GM18909 (cell line): ENCODE data around the gene MCF2L.

ENCODE experiments used
- ATAC-seq: cut with Tn5 transposase; IDR thresholded peaks from one replicate; pipeline ENCODE4 v1.9.1; 2021; ENCODE audit warnings: mild to moderate bottlenecking; ENCODE audit not compliant: unreplicated experiment, poor library complexity

The MCF2L gene

GRCh38 chr13:113058129-113058987 is 89.3 kb downstream of the MCF2L start:
- ATAC-seq, result no peak

DNA sequence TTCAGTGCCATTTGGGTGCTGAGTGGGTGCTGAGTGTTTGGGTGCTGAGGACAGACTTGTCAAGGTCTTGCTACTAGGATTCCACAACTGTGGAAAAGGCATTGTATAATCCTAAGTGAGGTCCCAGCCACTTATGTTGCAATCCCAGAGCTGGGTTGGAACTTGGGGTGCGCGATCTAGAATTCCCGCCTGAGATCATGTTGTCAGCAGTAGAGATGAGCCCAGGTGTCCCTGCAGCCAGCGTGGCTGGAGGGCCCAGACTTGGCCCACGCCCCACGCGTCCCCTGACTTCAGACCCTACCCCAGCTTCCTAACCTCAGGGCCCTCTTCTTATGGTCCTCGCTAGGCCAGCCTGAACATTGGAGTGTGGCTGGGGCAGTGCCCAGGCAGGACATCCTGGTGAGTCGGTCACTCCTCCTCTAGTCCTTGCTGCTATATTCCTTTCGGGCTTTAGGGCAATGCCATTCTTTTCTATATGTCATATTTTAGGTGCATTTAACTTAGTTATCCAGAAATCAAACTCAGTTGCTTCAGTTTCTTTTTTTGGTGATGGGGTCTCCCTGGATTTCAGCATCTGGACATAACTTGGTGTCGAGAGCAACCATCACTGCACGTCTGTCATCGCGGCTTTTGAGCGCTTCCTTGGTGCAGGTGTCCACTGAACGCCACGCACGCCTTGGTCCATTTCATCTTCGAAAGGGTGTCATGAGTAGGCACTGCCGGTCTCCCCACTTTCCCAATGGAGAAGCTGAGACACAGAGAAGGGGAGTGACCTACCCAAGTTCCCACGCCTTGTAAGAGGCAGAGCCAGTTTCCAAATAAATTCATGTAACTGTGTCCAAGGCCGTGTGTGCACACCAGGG is 90.2 kb downstream of the MCF2L start:
- ATAC-seq, result no peak

DNA sequence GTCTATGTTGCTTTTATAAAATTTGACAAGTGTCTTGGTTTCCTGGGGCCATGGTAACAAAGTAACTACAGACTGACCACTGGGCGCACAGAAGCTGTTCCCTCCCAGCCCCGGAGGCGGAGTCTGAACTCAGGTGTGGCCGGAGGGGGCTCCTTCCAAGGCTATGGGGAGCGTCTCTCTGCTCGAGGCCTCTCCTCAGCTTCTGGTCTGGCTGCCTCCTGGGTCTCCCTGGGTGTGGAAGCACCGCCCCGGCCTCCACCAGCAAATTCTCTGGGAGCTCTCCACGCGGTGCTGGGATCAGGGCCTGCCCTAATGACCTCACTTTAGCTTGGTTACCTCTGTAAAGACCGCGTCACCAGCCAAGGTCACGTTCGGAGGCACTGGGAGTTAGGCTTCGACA is 90.9 kb downstream of the MCF2L start:
- no peak for ATAC-seq

DNA sequence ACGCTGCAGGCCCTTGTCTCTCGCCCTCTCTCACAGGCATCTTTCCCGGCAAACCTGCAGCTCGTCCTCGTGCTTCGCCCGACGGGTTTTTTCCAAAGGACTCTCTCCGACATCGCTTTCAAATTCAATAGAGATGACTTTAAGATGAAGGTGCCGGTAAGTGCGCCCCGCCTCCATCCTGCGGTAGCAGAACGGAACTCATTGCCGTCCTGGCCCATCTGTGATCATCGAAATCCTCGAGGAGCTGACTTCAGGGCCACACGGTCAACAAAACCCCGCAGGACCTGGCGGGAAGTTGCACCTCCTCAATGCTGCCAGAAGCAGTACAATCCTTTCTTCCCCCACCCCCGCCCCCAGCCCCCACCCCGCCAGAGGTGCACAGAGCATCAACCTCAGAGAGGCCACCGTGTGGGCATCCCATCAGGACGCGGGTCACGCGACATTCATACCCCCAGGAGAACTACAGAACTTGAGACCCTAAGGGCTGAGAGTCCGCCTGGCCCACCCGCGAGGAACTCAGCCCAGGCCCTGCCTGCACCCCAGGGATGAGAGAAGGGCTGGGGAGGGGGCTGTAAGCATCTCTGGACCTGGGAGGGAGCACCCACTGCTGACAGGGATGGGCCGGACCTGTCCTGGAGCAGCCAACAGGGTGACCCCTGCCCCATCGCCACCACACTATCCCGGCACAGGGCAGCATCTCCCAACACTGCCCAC is 91.7 kb downstream of the MCF2L start:
- no peak for ATAC-seq

- ATAC-seq, result no peak
Measured at GRCh38 chr13:113061271-113061625, 92.2 kb downstream of the MCF2L start.

DNA sequence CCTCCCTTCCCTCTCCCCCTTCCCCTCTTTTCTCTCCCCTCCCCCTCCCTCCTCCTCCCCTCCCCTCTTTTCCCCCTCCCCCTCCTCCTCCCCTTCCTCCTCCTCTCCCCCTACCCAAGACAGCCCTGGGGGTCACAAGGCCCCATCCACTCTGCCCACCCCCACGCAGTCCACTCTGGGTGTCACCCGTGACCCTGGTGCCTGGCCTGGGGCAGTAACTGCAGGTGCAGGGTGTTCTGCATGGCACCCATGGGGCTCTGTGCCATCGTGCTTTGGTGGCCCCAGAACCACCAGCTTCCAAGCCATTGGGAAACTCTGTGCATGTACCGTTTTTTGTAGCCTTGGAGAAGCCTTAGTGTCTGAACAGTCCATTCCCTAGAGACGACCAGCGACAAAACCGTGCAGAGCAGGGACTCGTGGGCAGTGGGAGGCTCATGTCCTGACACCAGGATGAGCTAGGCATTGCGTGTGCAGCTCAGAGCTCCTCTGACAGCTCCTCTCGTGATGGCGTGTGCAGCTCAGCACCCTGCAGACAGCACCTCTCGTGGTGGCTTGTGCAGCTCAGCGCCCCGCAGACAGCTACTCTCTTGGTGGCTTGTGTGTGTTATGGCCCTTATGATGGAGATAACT is 92.9 kb downstream of the MCF2L start:
- ATAC-seq, result no peak

- ATAC-seq, result no peak
Measured at GRCh38 chr13:113062691-113063090, 93.7 kb downstream of the MCF2L start.

GRCh38 chr13:113063091-113063491 is 94.1 kb downstream of the MCF2L start:
- no peak for ATAC-seq

DNA sequence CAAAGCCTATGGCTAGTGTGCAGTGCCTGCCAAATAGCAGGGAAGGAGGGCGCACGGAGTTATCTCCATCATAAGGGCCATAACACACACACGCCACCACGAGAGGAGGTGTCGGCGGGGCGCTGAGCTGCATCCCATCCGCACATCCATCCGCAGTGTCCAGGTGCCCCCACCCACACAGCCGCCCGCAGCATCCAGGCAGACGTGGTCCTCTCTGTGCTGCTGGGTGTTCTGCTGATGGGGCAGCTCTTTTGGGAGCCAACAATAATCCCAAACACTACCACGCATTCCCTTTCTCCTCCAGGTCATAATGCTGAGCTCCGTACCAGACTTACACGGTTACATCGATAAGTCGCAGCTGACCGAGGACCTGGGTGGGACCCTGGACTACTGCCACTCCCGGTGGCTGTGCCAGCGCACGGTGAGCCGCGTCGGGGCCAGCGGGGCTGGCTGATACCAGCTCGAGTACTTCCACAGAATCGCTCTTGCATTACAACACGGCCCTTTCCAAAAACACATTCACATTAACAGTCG is 95.1 kb downstream of the MCF2L start:
- no peak for ATAC-seq

GRCh38 chr13:113064534-113065405 is 95.8 kb downstream of the MCF2L start:
- no peak for ATAC-seq

- ATAC-seq, result no peak
Measured at GRCh38 chr13:113065406-113066141, 96.6 kb downstream of the MCF2L start.

DNA sequence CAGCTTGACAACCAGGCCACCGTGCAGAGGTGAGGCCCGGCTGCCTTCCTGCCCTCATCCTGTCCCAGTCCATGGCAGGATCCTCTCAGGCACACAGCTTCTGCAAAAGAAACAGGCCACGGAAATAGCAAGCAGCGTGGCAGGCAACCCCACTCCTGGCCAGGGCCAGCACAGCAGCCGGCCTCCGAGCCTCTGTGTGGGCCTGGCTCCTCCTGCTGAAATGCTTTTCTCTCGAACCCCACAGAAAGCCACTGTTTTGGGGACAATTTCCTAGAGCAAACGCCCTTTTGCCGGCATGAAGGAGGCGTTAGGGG is 97.1 kb downstream of the MCF2L start:
- ATAC-seq, result no peak

DNA sequence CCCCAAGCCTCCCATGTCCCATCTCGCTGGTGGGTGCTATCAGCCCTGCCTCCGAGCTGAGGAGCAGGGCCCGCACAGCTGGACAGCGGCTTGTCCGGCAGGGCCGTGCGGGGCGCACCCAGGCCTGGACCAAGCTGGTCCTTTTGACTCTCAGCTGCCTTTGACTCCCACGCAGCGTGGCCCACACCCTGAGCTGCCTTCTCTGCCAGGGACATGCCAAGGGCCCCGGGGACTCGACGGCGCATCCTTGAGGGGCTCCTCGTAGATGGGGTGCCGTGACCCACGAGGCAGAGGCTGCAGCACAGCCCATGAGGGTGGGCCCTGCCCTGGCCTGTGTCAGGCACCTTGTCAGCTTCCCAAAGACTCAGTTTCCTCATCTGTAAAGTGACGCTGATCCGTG is 97.7 kb downstream of the MCF2L start:
- no peak for ATAC-seq

DNA sequence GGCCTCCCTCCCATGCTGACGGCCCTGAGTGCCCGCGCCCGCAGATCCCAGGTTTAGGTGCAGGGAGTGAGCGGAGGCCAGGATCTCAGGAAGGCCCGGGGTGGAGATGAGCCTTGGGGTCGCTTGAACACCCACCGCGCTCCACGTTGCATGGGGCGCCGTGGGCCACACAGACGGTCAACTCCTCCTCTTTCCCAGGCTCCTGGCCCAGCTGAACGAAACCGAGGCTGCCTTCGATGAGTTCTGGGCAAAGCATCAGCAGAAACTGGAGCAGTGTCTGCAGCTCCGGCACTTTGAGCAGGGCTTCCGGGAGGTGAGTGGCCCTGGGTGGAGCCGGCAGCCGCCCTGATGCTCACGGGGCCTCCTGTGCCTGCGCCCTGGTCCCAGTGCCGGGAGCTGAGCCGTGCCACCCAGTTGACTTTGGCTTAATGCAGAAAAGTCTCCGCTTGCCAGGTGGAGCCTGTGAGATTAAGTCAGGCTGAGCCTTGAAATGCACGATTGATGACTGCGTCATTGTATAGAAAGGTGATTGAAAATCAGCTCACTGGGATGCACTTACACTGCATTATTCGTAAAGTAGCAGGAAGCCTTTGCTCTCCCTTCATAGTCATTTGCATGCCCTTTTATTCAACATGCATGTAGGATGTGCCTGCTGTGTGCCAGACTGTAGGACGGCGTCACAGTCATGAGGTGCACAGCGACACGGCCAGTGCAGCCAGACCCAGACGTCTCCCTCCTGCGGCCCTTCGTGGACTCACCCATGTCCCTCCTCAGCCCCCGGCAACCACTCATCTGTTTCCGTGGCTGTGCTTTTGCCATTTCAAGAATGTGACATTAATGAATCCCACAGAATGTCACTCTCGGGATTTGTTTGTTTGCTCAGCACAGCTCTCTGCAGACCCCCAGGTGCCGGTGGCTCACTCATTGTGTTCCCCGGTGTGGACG is 101.1 kb downstream of the MCF2L start:
- ATAC-seq, result no peak

GRCh38 chr13:113070855-113071254 is 101.8 kb downstream of the MCF2L start:
- ATAC-seq, result no peak

DNA sequence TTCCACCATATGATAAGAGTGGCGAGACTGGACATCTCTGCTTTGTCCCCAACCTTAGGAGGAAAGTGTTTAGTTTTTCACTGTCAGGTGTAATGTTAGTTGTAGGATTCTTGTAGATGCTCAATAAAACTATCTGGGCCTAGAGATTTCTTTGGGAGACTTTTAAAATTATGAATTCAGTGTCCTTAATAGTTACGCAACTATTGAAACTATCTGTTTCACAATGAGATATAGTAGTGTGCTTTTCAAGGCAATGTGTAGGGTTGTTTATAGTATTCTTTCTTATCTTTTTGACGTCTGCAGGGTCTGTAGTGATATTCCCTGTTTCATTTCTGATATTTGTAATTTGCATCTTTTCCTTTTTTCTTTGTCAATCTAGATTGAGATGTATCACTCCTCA is 103.4 kb downstream of the MCF2L start:
- no peak for ATAC-seq

- ATAC-seq, result no peak
Measured at GRCh38 chr13:113073942-113074341, 104.9 kb downstream of the MCF2L start.

- ATAC-seq, result no peak
Measured at GRCh38 chr13:113074401-113074800, 105.4 kb downstream of the MCF2L start.
